ENCODE results near the gene CDT1.

The CDT1 gene

GRCh38 chr16:88836791-88837190, 33.2 kb downstream of the CDT1 start:
- DNase-seq (ENCODE audit: low read depth) = no peak

GRCh38 chr16:88837806-88838205, 34.2 kb downstream of the CDT1 start:
- DNase-seq (ENCODE audit: low read depth) = no peak

GRCh38 chr16:88838566-88838965, 35.0 kb downstream of the CDT1 start:
- no peak for DNase-seq (ENCODE audit: low read depth)

- no peak for DNase-seq (ENCODE audit: low read depth)
Measured at GRCh38 chr16:88839026-88839529, 35.5 kb downstream of the CDT1 start.

GRCh38 chr16:88839745-88840599, 36.4 kb downstream of the CDT1 start:
- DNase-seq (ENCODE audit: low read depth) = no peak

- DNase-seq (ENCODE audit: low read depth) = no peak
Measured at GRCh38 chr16:88840600-88841215, 37.1 kb downstream of the CDT1 start.

- DNase-seq (ENCODE audit: low read depth) = no peak
Measured at GRCh38 chr16:88841521-88842307, 38.1 kb downstream of the CDT1 start.

- DNase-seq (ENCODE audit: low read depth) = no peak
Measured at GRCh38 chr16:88842308-88842756, 38.7 kb downstream of the CDT1 start.

GRCh38 chr16:88842806-88843205, 39.2 kb downstream of the CDT1 start:
- DNase-seq (ENCODE audit: low read depth) = no peak

- no peak for DNase-seq (ENCODE audit: low read depth)
Measured at GRCh38 chr16:88843256-88843655, 39.7 kb downstream of the CDT1 start.

- no peak for DNase-seq (ENCODE audit: low read depth)
Measured at GRCh38 chr16:88844419-88845036, 40.9 kb downstream of the CDT1 start.

- DNase-seq (ENCODE audit: low read depth) = no peak
Measured at GRCh38 chr16:88846088-88846487, 42.5 kb downstream of the CDT1 start.

GRCh38 chr16:88847654-88848053, 44.1 kb downstream of the CDT1 start:
- DNase-seq (ENCODE audit: low read depth) = no peak

- no peak for DNase-seq (ENCODE audit: low read depth)
Measured at GRCh38 chr16:88848557-88848956, 45.0 kb downstream of the CDT1 start.

GRCh38 chr16:88850531-88851199, 47.1 kb downstream of the CDT1 start:
- no peak for DNase-seq (ENCODE audit: low read depth)

- DNase-seq (ENCODE audit: low read depth) = no peak
Measured at GRCh38 chr16:88851616-88852015, 48.0 kb downstream of the CDT1 start.

- DNase-seq (ENCODE audit: low read depth) = no peak
Measured at GRCh38 chr16:88853325-88853941, 49.8 kb downstream of the CDT1 start.

- no peak for DNase-seq (ENCODE audit: low read depth)
Measured at GRCh38 chr16:88854306-88855111, 50.9 kb downstream of the CDT1 start.

GRCh38 chr16:88855176-88855575, 51.6 kb downstream of the CDT1 start:
- no peak for DNase-seq (ENCODE audit: low read depth)

GRCh38 chr16:88855736-88856121, 52.1 kb downstream of the CDT1 start:
- DNase-seq (ENCODE audit: low read depth) = no peak

Data from stromal cell of bone marrow (primary cell).